Pons (tissue), 1 donor: Measurements from ENCODE around the gene CCDC18.
"Not testable (repeated sequence)": the region's sequence is repeated elsewhere in the genome, so short reads cannot be mapped to it uniquely, and the experiment has no call there.

Experiments used
- DNase-seq: peaks from one replicate; pipeline ENCODE4 v3.0.0-alpha.2; 2016; ENCODE audit warnings: low spot score

Gene CCDC18

GRCh38 chr1:93237021-93237420, 56.5 kb downstream of the CCDC18 start:
- DNase-seq = no peak

- no peak for DNase-seq
Observed at GRCh38 chr1:93238425-93238824, 57.9 kb downstream of the CCDC18 start.

- DNase-seq = no peak
Observed at GRCh38 chr1:93239863-93240262, 59.3 kb downstream of the CCDC18 start.

- DNase-seq = not testable (repeated sequence)
Observed at GRCh38 chr1:93243233-93243632, 62.7 kb downstream of the CCDC18 start.

GRCh38 chr1:93244298-93245069, 64.0 kb downstream of the CCDC18 start:
- no peak for DNase-seq

GRCh38 chr1:93251966-93252365, 71.4 kb downstream of the CCDC18 start:
- DNase-seq = no peak

GRCh38 chr1:93252598-93252997, 72.1 kb downstream of the CCDC18 start:
- DNase-seq = no peak

GRCh38 chr1:93253516-93253915, 73.0 kb downstream of the CCDC18 start:
- DNase-seq = no peak

GRCh38 chr1:93255222-93256079, 74.9 kb downstream of the CCDC18 start:
- no peak for DNase-seq

- no peak for DNase-seq
Observed at GRCh38 chr1:93256433-93256832, 75.9 kb downstream of the CCDC18 start.

GRCh38 chr1:93257889-93258288, 77.4 kb downstream of the CCDC18 start:
- no peak for DNase-seq

- DNase-seq = not testable (repeated sequence)
Observed at GRCh38 chr1:93260726-93261125, 80.2 kb downstream of the CCDC18 start.

GRCh38 chr1:93262645-93263044, 82.1 kb downstream of the CCDC18 start:
- DNase-seq = no peak

- DNase-seq = not testable (repeated sequence)
Observed at GRCh38 chr1:93268888-93269287, 88.4 kb downstream of the CCDC18 start.

GRCh38 chr1:93275262-93275633, 94.7 kb downstream of the CCDC18 start:
- DNase-seq = not testable (repeated sequence)

- no peak for DNase-seq
Observed at GRCh38 chr1:93275634-93276295, 95.2 kb downstream of the CCDC18 start.

- DNase-seq = not testable (repeated sequence)
Observed at GRCh38 chr1:93277530-93277929, 97.0 kb downstream of the CCDC18 start.

- DNase-seq = no peak
Observed at GRCh38 chr1:93283496-93283895, 103.0 kb downstream of the CCDC18 start.

GRCh38 chr1:93288558-93288957, 108.0 kb downstream of the CCDC18 start:
- no peak for DNase-seq

GRCh38 chr1:93296555-93297154, 116.1 kb downstream of the CCDC18 start:
- DNase-seq = no peak

- DNase-seq = no peak
Observed at GRCh38 chr1:93301131-93301530, 120.6 kb downstream of the CCDC18 start.

- no peak for DNase-seq
Observed at GRCh38 chr1:93302078-93302477, 121.6 kb downstream of the CCDC18 start.
